OCI-M2 (cell line): ENCODE measurements around the gene CLCN5.

Source experiments
- DNase-seq: peaks from one replicate; lab custom pipeline; 2025; ENCODE audit not compliant: unreplicated experiment; lab: John Stamatoyannopoulos, UW

CLCN5 gene

DNA sequence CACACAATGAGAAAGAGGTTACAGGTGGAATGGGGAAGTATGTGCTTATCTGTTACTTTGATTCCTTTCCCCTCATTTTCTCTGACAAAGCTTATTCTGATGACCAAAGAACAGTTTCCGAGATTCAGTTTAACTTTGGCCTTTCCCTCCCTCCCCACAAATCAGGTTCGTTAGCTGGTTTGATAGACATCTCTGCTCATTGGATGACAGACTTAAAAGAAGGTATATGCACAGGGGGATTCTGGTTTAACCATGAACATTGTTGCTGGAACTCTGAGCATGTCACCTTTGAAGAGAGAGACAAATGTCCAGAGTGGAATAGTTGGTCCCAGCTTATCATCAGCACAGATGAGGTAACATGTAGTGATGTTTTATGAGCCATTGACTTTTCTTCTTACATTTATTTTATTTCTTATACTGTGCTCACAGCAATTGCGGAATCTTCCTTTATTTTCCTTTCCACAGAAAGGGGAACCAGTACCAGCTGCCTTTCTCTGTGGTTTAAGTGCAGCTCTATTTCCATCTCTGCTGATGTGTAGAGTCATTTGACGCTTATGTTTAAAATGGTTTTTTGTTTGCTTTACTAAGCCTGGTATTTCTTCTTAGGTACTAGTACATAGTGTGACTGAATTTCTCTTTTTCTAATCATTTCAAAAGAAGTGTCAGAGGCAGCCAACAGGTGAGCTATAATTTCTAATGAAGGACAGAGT, 153.4 kb downstream of the CLCN5 start:
- DNase-seq = no peak

DNA sequence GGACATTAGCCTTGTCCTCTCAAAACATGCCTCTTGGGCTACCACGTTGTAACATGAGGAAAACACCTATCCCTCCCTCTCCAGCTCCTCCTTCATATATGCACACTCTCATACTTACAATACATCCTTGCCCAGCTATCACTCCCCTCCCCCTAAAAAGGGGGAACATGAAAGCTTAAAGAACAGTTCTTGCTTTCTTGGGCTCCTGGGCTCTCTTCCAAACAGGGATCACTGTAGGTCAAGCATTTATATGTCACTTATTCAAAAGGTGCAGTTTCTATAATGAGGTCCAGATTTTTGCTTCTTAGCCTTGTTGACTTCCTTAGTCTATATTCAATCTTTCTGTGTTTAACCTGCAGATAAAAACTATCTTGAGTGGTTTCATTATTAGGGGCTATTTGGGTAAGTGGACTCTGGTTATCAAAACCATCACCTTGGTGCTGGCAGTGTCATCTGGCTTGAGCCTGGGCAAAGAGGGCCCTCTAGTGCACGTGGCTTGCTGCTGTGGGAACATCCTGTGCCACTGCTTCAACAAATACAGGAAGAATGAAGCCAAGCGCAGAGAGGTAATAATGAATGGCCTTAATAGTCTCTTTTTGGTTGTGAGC, 159.0 kb downstream of the CLCN5 start:
- DNase-seq = no peak

DNA sequence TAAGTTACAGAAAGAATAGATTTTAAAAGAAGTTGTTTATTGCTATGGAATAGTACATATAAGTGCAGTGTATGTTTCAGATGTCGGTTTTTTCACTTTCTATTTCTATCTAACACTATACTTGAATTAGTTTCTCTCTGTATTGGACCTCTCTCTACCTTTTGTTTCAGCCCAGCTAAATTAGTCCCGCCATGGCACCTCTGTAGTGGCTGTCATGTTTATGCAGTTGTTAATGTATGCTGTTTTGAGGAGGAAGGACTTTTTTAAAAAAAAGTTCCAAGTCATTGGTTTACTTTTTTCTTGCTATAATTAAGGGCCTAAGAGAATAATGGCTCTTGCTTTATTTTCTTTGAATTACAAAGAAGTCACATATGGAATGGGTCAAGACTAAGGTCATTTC, 160.3 kb downstream of the CLCN5 start:
- no peak for DNase-seq

DNA sequence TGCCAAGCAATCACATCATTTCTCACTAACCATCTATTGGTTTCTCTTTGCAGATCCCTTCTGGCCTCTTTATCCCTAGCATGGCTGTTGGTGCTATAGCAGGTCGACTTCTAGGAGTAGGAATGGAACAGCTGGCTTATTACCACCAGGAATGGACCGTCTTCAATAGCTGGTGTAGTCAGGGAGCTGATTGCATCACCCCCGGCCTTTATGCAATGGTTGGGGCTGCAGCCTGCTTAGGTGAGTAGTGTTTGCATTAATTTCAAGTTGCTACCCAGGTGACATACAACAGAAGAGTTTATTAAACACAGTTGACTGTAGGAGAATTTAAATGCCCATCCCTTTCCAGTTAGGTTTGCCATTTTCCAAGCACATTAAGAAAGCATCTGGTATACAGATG, 166.2 kb downstream of the CLCN5 start:
- DNase-seq = no peak

DNA sequence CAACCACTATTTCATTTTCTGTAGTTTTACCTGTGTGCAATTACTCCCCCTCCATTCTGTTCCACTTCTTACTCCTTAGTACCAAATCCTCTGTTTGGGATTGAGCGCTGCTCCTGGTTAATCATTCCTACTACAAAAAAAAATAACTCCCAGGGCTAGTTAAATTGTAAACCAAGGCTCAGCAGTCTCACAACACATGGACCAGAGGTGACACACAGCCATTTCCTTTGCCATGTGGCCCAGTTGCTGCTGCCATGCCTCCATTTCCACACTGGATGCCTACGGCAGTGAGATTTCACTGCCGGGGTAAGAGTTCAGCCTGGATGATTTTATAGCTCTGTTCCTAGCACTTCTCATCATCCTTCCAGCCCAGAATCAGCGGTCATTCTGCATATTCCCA, 171.2 kb downstream of the CLCN5 start:
- DNase-seq = no peak

DNA sequence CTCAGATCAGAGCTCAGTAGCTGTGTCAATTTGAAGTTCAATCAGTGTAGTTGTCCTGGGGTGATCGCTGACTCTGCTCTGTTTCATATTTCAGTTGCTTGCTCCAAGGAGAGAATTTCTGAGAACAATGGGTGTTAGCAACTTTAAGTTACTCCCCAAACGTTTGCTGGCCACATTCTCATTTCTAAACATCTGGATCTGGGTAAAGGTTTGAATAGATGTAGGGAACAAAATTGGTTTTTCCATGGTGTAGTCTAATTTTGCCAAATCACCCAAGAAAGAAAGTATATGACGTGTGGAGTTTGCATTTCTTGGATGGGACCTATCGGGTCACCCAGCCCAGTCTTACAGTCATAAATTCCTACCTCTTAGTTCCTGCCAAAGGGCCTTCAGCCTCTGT, 174.7 kb downstream of the CLCN5 start:
- DNase-seq = no peak

DNA sequence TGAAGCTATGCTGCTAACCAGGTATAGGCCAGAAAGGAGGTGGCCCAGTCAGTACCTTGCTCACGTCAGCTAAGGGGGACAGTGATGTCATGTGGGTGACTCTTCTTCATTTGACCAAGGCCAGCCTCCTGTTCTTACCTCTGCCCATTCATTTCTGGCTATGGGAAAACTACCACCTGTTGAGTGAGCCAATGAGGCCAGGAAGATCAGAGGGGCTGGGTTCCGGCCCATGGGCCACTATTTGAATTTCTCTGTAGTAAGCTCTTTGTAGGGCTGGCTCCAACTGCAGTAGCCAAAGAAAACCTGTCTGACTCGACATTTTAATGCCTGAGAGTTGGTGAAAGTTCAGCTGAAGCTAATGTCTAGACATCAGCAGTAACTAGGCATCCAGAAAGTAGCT, 175.8 kb downstream of the CLCN5 start:
- DNase-seq = no peak

DNA sequence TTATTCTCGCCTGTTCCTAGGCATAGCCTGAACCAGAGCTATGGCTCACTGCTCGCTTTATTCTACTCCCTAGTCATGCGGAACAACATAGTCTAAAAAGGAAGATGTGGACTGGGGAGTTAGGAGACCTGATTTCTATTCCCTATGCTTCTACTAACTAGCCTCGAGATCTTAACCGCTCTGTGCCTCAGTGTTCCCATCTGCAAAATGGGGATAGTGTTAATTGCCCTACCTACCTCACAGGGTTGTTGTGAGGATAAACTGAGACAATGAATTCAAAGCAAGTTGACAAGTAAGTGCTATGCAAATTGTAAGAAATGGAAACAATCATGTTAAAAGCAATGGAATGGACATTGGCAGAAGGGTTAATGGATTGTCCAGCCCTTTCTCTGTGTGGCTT, 176.4 kb downstream of the CLCN5 start:
- no peak for DNase-seq

DNA sequence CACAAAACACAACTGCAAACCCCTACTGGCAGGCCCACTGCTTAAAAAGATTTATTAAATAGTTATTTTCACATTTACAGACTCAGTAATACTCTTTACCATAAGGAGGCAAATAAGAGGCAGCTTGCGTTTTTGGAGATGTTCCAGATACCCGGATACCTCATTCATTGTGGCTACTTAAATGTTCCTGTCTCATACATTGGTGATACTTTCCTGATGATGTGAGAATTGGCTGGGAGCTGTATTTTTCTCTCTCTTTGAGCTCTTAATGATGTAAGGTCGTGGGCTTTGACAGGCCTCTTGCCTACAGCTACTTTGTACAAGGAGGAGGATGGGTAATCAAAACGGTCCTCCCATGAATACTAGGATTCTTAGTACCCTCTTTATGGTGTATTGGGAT, 176.9 kb downstream of the CLCN5 start:
- DNase-seq = no peak

DNA sequence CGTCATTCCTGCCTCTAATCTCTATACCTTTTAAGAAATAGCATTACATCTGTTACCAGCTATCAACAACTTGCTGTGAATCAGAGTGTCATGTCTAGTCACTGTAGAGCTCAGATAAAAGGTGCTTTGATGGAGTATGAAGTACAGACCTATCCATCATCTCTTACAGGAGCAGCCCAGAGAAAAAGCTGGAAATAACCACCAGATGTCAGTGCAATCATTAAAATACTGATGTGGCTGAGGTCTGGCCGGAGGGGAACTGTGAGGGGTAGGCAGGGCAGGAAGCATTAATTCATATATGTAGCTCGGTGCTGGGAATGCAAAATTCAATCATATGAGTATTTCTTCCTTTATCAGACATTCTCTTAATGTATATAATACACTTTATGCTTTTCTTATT, 177.8 kb downstream of the CLCN5 start:
- no peak for DNase-seq

DNA sequence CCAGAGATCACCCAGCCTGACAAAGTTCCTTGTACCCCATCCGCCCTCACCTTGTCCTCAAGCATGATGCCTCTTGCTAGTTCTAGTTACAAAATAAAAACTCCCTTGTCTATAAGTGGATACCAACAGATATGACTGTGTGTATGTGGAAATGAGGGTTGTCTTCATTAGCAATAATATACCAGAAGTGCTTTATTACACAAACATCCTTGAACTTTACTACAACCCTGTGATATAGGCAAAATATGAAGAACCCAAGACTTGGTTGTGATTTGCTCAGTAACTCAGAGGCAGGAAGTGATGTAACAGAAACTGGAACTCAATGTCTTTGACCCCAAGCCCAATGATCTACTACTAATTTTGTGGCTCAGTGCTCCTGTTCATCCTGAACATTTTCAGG, 180.8 kb downstream of the CLCN5 start:
- no peak for DNase-seq

DNA sequence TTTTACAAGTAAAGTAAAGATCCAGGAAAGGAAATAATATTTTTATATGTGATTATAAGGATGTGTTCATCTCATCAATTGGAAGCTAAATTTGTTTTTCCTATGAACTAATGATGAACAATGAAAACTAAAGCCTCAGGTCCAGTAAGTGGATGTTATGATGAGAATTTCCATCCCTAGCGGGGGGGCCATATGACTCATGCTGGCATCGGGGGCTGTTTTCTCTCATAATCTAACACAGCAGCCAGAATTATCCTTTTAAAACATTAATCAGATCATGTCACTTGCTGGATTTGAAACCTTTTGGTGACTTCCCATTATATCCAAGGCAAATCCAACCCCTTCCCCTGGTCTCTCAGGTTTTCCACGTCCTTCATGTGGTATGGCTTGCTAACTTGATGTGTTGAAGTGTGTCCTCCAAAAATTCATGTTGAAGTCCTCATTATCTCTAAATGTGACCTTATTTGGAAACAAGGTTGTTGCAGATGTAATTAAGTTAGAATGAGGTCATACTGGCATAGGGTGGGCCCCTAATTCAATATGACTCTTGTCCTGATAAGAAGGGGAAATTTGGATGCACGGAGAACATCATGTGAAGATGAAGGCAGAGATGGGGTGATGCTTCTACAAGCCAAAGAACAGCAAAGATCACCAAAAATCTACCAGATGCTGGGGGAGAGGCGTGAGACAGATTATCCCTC, 181.6 kb downstream of the CLCN5 start:
- DNase-seq = no peak

DNA sequence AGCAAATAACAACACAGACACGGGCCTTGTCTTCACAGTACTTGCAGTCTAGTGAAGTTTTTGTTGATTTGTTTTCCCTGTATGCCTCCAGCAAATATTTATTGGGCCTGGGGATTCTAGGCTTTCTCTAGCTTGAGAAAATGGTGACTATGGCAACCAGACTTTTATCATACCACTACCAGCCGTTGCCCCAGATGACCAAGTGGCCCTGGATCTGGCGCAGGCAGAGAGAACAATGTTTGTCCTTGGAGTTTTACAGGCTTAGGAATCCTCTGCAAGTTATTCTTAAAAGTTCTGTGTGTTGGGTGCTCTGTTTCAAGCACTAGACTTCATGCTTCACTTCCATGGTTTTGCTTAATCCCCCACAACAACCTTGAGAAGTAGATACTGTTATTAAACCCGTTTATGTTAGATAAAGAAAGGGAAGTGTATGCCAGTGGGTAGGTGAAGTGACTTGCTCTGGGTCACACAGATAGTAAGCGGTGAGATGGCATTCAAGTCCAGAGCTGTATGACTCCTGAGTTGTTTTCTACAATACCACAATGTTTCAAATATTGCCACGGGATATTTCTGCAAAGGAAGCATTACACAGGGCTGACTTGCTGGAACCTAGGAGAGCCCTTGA, 183.8 kb downstream of the CLCN5 start:
- DNase-seq = no peak

DNA sequence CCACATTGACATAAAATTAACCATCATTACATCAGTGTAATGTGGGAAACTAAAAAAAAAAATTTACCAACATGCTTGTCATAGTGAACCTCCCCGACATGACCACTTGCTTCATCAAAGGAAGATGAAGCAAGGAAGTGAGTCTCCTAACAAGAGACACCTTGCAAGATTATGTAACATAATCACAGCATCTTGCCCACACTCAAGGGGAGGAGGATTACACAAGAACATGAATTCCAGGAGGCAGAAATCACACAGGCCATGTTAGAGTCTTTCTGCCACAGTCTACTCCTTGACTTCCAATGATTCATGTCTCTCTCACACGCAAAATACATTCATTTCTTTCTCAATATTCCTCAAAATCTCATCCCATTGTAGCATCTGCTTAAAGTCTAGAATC, 185.1 kb downstream of the CLCN5 start:
- DNase-seq = no peak

DNA sequence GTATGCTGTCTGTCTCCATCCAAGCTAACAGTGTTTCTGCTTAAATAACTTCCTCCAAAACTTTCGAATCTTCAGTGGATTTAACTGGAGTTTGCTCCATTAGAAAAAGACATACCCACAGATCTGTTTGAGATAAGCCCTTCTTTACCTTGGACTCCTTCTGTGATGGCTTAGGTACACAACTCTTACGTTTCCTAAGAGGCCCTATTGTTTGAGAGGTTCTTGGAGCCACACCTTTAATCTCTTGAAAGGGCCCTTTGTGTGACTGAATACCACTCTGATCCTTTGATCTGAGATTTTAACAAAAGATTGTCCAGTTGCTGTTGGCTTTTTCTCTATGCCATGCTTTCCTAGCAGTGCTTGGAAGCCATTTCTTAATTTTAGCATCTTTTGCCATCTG, 185.9 kb downstream of the CLCN5 start:
- DNase-seq = no peak

DNA sequence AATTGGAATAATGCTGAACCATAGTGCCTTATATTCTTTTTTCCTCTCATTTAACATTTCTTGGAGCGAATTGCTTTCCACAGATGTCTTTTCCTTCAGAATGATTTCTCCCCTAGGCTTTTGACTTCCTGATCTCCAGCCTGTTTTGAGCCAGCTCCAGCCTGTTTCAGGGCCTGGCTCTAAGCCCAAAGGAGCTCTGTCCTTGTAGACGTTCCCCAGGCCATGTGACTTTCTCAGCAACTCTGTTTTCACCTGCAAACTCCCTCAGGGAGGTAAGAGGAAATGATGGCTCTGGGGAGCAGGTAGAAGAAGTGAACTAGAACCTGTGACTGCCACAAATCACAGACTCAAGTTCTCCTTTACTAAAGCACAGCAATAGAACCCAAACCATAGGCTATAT, 189.3 kb downstream of the CLCN5 start:
- no peak for DNase-seq

DNA sequence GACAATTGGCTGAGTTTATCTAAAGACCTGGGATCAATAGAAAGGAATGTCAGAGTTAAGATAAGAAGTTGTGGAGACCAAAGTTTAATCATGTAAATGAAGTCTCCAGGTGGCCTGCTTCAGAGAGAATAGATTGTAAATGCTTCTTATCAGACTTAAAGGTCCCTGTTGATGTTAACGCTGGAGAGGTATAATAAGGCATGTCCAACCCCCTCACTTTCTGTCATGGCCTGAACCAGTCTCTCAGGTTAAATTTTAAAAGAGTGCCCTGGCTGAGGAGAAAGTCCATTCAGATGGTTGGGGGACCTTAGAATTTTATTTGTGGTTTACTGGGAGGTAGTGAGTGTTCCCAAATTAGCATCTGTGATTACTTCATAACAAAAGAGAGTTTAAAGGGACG, 191.7 kb downstream of the CLCN5 start:
- DNase-seq = no peak

DNA sequence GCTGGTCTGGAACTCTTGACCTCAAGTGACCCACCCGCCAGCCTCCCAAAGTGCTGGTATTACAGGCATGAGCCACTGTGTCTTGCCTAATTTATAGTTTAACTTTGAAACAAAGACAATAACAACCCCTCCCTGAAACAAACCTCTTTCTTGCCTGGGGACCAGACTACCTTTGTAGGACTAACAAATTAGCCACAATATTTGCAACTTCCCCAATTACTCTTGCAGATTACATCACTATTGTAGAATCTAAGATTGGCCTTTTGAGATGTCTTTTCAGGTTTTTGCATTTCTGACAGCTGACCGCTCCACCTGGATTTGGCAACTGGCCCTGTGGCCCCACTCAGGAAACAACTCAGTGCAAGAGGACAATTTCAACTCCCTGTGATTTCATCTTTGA, 193.6 kb downstream of the CLCN5 start:
- no peak for DNase-seq

DNA sequence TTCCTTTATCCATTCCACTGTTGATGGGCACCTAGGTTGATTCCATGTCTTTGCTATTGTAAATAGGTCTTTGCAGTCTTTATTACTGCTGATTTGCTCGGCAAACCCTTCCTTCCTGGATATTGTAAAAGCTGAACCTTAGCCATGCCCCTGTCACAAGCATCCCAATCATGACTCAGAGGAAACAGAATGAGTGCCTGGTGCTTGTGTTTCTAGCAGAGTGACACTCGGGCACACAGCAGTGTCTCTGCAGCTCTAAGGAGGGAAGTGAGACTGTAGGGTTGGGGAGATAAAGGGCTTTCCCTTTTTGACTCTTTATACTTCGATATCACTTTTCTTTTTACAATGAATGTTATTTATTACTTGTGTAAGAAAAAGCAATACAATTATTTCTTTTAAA, 195.1 kb downstream of the CLCN5 start:
- no peak for DNase-seq

DNA sequence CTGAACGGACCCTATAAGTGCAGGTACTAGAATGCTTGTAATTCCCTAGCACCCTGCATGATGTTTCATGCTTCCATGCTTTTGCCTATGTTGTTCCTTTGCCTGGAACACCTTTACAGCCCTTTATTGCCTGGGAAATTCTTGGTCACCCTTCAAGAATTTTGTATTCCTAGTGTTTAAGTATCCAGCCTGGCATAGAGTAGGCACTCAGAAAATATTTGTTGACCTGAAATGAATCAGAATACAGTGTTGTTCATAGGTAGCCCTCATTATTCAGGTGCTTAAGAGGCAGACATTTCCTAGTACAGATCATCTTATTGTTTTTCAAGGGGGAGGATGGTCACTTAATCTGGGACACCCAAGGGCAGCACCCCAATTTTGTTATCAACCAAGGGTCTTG, 203.1 kb downstream of the CLCN5 start:
- no peak for DNase-seq

DNA sequence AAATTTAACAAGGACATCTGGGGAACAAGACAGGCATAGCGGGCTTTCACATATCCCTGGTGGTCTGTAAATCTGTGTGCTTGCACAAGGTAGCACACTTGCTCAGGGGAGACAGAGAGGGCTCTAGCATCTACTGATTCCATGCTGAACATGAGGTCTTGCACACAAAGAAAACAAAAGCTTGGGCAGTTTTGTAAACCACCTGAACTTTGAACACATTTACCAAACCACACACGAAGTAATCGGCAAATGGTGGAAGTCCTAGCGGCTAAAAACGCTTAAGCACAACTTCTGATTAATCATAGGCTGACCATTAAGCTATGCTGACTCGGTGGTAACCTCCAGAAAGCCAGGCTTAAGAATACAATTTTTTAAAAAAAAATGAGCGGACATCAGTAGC, 225.6 kb downstream of the CLCN5 start:
- no peak for DNase-seq
